GM10847 (cell line): ENCODE results near the gene HM13.

ENCODE experiments used
- POLR2A ChIP-seq: IDR thresholded peaks from 2 replicates; pipeline ENCODE4 v1.6.1; 2011; ENCODE audit not compliant: insufficient read length; ENCODE audit errors: extremely low read depth

HM13 gene

GRCh38 chr20:31570735-31571617 is 56.7 kb downstream of the HM13 start:
- no peak for TF ChIP-seq POLR2A

GRCh38 chr20:31572042-31572700 is 57.9 kb downstream of the HM13 start:
- TF ChIP-seq POLR2A = no peak

GRCh38 chr20:31572701-31573554 is 58.7 kb downstream of the HM13 start:
- TF ChIP-seq POLR2A = peak; percentile 67

- no peak for TF ChIP-seq POLR2A
Measured at GRCh38 chr20:31573555-31574321, 59.5 kb downstream of the HM13 start.

- TF ChIP-seq POLR2A = no peak
Measured at GRCh38 chr20:31576751-31577150, 62.5 kb downstream of the HM13 start.

- no peak for TF ChIP-seq POLR2A
Measured at GRCh38 chr20:31577194-31577593, 63.0 kb downstream of the HM13 start.

- TF ChIP-seq POLR2A = no peak
Measured at GRCh38 chr20:31578448-31579138, 64.4 kb downstream of the HM13 start.

- TF ChIP-seq POLR2A = no peak
Measured at GRCh38 chr20:31579245-31579644, 65.0 kb downstream of the HM13 start.

GRCh38 chr20:31580706-31581105 is 66.5 kb downstream of the HM13 start:
- TF ChIP-seq POLR2A = no peak

- TF ChIP-seq POLR2A = no peak
Measured at GRCh38 chr20:31581391-31581790, 67.1 kb downstream of the HM13 start.

GRCh38 chr20:31587545-31588389 is 73.5 kb downstream of the HM13 start:
- TF ChIP-seq POLR2A = no peak

- TF ChIP-seq POLR2A = no peak
Measured at GRCh38 chr20:31590717-31591225, 76.5 kb downstream of the HM13 start.
